Skeletal muscle cell (primary cell): ENCODE data around the gene PLK3.
"Not testable (repeated sequence)": the region's sequence is repeated elsewhere in the genome, so short reads cannot be mapped to it uniquely, and the experiment has no call there.

ENCODE experiments used
- DNase-seq: peaks from one replicate; pipeline ENCODE4 v3.0.0-alpha.2; 2010; ENCODE audit warnings: low read depth
- H3K4me3 ChIP-seq: 2 replicates; pipeline ENCODE4 v1.5.1; 2011; ENCODE audit warnings: low read depth, mild to moderate bottlenecking, control low read depth, low read length, moderate library complexity

Gene PLK3

DNA sequence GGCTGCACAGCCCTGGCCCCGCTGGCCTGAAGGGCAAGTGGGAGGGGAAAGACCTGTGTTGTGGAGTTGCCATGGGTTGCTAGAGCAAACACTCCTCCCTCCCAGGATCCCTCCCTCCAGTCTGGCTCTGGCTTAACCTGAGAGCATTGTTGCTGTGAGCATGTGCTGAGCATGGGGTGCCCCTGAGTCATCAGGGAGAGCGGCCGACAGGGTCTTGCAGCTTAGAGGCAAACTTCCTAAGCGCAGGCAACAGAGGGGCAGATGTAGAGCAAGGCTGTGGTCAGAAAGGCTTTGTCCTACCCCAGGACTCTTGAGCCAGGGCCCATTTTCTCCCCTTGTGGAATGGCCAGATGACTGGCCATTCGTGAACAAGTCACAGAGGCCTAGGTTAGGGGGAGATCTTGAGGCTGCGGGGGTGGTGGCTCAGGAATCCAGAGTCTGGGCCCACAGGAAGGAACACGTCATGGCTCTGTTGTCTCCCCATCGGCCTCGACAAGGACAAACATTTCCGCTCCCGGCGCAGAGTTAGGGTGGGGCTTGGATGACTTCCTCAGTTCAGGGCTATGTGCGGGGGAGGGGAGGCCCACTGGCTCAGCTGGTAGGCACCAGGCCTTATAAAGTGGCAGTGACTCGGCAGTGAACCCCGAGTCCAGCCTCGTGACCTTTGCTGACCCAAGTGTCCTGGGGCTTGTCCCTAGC lies 7.3 kb downstream of the PLK3 start:
- peak overlapping the region; percentile 49 for H3K4me3 ChIP-seq
- DNase-seq: peak; percentile 98

DNA sequence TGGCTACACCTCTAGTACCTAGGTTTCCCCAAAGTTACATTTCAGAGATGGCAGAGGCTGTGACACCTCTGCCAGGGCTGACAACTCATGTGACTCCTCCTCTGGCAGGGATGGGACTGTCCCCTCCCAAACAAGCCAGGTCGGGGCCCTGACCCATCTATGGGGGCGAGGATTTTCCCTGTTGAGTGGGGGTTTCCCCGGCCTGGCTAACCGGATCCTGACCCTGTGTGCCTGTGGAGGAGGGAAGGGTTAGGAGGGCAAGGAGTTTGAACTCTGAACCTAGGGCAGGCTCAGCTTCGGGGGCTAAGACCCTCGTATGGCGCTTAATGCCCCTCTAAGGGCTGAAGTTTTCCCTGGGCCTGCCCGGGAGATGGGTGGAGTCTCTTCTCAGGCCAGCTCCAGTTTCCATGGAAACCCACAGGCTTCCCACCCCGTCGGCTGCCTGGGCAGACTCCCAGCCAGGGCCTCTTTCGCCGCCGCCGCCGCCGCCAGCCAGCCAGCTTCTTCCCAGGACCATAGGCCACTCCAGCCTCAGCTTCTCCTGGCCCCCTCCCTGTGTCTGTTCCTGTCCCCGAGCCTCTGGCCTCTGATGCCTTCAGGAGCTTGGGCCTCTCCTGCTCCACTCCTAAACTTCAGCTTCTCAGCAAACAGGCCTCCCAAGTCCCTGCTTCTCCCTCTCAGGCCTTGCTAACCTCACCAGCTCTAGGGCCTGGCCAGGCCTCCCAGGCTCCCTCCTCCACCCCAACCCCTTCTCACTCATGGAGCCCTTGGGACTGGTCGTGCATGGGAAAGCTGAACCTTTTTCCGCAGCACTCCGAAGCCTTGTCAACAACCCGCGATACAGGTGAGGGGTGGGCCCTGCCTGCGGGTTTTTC lies 8.1 kb downstream of the PLK3 start, which contains the start of gene BTBD19:
Gene BTBD19 (plus strand): TSS at position 461 of the 875 bp plus-strand sequence. CDS start 298 bp downstream, at position 759.
- peak; percentile 76 for DNase-seq
- H3K4me3 ChIP-seq: peak within 1 kb of the TSS; percentile 49

DNA sequence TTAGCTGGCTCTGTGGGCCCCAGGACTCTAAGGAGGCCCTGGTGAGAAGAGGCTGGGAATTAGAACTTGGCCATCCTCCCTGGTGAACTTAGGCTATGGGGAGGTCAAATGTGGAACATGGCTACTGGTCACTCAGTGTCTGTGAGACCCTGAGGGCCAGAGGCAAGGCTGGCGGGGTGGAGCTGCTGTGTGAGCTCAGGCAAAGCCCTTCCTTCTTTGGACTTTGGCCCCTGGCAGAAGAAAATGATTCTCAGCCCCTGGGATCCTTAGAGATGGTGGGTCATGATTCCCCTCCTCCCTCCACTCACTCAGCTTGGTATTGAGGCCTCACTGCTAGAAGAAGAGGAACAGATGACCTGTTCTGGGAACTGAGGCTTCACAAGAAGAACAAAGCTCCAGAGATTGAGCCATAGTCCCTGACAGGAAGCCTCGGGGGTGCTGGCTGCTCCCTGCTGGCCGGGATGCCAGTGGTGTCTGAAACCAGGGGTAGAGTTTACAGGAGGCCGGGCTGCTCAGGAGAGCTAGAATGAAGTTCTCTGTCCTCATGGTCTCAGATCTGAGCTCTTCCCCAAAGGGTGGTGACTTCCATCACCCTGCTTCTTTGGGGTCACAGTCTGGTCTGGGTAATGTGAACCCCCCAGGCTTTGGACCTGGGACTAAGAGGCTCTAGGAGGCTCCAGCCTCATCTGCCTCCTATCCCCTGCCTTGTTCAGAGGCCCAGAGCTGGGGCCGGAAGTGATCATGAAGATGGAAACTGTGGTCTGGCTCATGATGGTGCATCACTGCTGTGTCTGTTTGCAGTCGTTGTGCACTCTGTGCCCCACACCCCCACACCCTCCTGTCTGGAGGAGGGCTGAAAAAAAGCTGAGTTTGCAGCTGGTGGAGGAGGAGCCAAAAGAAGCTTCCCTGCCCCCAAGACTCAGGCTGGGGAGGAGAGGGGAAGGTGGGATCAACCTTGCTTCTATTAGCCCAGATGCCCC lies 9.1 kb downstream of the PLK3 start:
- peak overlapping the region; percentile 49 for H3K4me3 ChIP-seq
- no peak for DNase-seq

DNA sequence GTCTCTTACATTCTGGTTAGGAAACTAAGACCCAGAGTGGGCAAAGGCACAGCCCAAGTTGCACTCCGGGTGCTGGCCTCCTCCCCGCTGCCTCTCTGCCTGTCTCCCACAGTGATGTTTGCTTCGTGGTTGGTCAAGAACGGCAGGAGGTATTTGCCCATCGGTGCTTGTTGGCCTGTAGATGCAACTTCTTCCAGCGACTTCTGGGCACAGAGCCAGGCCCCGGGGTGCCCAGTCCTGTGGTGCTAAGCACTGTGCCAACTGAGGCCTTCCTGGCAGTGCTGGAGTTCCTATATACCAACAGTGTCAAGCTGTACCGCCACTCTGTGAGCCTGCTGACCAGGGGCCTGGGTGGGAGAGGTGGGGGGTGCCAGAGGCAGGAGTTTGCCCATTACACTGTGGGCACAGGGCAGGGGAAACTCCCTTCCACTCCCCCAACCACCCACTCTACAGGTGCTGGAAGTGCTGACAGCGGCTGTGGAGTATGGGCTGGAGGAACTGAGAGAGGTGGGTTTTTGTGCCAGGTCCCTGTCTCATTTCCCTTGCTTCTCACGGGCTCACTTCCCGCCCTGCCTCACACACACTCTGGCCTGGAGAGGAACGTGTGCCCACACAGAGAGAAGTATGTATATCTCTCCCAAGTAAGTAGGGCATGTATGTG lies 10.1 kb downstream of the PLK3 start:
- DNase-seq: no peak
- H3K4me3 ChIP-seq: no peak overlapping the region

DNA sequence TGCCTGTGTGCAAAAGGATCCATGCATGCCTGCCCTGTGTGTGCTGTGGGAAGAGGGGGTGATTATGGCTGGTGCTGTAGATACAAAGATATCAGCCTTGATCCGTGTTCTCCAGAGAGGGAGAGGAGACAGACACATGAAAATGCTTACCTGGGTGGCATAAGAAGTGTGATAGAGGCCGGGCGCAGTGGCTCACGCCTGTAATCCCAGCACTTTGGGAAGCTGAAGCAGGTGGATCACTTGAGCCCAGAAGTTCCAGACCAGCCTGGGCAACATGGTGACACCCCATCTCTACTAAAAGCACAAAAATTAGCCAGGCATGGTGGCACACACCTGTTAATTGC lies 10.6 kb downstream of the PLK3 start:
- DNase-seq, H3K4me3 ChIP-seq: not testable (repeated sequence)

DNA sequence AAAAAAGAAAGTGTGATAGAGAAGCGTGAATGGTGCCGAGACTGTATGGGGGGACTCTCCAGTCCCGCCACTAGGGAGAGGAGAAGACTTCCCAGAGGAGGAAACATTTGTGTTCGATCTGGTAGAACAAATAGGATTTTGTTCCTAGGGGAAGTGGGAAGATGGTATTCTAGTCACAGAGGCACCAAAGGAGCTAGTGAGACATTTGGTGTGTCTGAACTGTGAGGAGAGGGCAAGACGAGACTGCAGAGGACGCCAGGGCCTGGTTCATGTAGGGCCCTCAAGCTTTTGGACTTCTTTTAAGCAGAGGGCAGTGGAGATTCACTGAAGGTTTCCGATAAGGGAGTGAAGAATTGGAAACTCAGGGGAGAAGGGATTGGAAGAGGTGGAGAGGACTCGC lies 11.1 kb downstream of the PLK3 start:
- no peak for DNase-seq
- no peak overlapping the region for H3K4me3 ChIP-seq

DNA sequence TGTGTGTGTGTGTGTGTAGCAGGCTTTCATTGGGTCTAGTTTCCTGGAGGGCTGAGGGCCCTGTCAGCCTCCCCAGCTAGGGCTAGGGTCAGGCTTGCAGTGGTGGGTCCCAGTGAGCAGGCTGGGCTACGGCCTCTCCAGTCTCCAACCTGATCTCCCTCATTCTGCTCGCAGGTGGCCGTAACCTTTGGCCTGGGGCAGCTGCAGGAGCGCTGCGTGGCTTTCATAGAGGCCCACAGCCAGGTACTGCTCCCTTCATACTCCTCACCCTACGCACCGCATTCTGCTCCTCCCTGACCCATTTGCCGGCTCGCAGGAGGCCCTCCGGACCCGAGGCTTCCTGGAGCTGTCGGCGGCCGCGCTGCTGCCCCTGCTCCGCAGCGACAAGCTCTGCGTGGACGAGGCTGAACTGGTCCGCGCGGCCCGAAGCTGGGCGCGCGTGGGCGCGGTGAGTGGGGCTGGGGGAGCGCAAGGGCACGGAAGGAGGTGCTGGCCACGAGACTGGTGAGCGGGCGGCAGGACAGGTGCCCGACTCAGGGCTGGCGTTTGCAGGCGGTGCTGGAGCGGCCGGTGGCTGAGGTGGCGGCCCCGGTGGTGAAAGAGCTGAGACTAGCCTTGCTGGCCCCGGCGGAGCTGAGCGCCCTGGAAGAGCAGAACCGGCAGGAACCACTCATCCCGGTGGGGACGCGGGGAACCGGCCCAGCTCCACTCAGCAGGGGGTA lies 12.8 kb downstream of the PLK3 start:
- peak overlapping the region; percentile 30 for H3K4me3 ChIP-seq
- DNase-seq: no peak

DNA sequence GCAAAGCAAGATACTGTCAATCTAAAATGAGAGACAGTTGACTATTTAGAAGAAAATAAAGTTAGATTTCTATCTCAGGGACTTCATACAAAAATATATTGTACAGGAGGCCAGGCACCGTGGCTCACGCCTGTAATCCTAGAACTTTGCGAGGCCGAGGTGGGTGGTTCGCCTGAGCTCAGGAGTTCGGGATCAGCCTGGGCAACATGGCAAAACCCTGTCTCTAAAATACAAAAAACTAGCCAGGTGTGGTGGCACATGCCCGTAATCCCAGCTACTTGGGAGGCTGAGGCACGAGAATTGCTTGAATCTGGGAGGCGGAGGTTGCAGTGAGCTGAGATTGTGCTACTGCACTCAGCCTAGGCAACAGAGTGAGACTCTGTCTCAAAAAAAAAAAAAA lies 15.7 kb downstream of the PLK3 start:
- H3K4me3 ChIP-seq, DNase-seq: not testable (repeated sequence)

DNA sequence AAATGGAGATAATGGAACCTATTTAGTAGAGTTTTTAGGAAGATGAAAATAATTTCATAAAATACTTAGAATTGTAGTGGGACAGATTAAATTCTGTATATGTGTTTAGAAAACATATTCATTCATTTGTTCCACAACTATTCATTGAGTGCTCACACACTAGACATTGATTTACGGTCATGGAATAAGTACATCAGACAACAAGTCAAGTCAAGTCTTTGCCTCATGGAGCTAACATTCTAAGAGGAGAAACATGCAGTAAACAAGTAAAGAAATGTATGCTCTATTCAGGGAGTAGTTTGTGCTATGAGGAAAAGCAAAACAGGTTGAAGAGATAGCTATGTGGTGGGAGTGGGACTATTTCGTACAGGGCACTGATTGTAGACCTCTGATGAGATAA lies 17.1 kb downstream of the PLK3 start:
- no peak overlapping the region for H3K4me3 ChIP-seq
- DNase-seq: no peak

DNA sequence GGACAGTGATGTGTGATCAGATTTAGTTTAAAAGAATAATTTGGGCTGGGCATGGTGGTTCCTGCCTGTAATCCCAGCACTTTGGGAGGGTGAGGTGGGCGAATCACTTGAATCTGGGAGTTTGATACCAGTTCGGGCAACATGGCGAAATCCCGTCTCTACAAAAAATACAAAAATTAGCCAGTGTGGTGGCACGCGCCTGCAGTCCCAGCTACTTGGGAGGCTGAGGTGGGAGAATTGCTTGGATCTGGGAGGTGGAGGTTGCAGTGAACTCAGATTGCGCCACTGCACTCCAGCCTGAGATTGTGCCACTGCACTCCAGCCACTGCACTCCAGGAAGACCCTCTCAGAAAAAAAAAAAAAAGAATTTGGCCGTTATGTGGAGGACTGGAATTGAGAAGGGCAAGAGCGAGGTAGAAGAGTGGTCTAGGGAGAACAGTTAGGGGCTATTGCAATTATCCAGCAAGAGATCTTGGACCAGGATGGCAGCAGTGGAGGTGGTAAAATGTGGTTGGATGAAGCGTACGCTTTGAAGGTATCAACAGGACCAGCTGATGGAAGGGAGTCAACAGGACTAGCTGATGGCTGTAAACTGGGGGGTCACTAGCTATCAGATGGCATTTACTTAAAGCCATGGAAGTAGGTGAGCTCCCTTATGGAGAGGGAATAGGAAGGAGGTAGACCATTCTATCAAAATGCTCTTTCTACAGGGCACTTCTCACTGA lies 17.8 kb downstream of the PLK3 start:
- no peak overlapping the region for H3K4me3 ChIP-seq
- no peak for DNase-seq

DNA sequence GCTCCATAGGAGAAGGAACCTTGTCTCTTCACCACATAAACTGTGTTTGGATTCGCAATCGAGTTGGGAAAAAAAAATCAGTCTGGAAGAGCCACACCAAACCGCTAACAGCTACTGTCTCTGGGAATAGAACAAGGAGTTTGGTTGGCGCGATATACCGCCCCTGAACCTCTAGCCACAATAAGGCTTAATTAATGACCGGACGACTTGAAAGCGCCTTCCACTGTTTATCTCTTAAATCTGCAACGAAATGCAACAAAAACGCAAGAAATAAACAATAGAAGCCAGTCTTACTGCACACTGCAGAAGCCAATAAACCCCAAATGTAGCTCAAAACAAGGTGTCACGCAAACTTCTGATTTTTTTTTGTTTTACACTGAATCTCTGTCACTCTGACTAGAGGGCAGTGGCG lies 19.0 kb downstream of the PLK3 start:
- no peak for DNase-seq
- peak overlapping the region; percentile 14 for H3K4me3 ChIP-seq

DNA sequence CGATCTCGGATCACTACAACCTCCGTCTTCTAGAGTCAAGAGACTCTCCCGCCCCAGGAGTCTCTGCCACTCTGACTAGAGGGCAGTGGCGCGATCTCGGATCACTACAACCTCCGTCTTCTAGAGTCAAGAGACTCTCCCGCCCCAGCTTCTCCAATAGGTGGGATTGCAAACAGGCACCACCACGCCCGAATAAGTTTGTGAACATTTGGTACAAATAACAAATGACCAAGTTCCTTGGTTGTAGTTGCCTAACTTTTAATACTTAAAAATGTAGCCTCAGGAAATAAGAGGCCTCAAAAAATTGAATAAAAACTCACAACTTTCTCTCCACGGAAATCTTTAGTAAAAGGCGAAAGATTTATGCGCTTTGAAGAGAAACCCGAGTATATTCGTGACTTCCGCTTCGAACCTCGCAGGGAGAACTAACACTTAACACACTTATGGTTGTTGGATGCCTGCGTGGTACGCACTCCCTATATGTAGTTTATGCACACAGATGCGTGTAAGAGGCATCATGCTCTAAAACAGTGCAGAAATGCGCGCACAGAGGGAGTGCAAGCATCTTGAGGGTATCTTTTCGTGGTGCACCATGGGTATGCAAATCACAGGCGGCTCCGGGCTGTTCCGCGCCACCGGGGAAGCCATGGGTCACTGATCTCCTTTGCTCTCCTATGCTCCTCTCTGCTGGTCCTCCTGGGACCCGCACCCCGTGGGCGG lies 19.6 kb downstream of the PLK3 start:
- H3K4me3 ChIP-seq: peak overlapping the region; percentile 55
- peak; percentile 90 for DNase-seq

DNA sequence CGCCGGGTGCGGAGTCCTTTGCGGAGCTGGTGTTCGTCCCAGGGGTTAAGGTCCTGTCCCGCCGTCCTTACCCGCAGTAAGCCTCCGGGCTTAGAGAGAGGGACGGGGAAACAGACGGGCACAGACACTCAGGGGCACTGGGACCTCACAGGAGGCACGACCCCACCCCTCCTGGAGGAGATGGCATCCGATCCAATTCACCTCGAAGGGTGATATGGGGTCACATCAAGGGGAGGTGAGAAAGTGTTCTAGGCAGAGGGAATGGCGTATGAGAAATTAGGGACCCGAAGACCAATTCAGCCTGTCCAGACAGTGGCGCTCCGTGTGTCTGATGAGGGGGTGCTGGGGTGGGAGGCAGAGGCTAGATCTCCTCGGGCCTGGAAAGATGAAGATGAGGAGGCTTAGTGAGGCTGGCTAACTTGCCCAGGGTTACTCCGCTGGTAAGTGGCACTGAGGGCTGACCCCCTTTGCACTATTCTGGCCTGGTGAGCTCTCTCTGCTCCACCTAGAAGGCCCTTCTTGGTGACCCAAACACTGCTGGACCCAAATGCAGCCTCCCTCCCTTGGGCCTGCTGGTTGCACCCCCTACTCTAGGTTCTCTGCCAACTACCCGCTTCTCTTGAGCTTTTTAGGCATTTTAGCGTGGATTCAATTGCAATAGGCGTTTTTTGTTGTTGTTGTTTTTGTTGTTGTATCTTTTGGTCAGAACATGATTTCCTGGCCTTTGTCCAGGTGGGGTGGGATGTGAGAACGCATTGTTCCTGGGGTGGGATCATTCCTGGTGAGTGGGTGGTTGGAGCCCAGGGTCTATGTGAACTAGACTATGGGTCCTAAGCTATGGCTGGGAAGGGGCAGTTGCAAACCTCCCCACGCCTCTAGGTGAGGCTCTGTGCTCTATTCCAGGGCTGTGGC lies 20.4 kb downstream of the PLK3 start:
- DNase-seq: no peak

DNA sequence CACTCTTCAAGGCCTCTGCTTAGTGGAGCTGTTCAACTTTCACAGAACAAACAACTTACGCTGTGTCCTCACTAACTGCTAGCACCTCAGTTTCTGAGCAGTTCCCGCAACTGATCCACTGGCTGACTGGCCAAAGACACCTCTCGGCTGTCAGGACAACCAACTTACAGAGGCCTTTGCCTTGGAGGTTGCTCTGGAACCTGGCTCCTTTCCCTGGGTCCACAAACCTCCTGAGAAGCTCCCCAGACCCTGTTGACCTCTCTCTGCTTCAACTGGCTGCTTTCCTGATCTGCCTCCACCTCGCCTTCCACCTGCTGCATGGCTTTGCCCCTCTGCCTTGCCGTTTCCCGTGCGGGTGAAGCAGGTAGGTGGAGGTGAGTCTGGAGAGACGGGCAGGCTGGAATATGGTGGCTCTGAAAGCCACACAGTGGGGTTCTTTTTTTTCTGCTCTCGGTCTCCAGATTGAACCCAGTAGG lies 21.1 kb downstream of the PLK3 start:
- no peak for DNase-seq
- H3K4me3 ChIP-seq: no peak overlapping the region

More for the DNA sequence above, 20.4 kb downstream of the PLK3 start:
- peak overlapping the region; percentile 55 for H3K4me3 ChIP-seq

DNA sequence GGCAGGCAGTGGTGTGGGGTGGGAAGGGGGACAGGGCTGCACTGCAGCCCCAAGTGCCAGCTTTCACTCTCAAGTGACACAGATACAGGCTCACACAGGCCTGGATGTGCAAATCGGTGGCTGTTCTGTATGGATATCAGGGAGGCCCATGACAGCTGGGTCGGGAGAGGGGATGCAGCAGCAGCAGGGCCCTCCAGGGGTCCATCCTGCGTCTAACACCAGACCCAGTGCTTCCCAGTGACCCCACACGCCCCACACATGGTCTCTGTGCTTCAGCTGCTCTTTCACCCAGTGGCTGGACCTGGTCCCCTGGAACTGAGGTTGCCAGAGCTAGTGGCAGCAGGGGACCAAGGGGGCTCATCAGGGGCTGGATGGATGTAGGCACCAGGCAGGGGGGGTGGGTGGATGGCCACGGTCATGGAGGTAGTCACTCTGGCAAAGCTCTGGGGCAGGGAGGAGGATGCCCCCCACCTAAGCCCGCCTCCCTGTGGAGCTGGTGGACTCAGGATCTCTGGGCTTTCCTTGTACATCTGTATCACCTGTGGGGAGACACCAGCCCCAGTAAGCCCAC lies 22.0 kb downstream of the PLK3 start:
- H3K4me3 ChIP-seq: no peak overlapping the region

DNA sequence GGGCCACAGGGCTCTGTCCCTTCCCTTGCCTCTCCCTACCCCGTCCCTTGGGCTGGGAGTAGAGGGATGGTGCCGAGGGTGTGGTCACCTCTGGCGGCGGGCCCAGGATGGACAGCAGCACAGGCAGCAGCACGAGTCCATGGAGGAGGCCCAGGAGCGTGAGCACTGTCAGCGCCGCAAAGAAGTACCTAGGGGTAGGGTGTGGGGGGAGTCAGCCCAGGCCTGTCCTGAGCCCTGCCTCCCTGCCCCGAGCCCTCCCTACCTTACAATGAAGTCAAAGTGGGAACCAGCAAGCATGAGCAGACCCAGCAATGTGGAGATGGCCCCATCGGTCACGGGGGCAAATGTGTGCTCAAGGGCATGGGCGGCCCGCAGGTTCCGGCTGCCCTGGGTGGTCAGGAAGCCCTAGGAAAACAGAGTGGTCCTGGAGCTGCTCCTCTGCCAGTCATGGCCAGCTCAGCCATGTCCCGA lies 22.8 kb downstream of the PLK3 start:
- no peak for DNase-seq
- no peak overlapping the region for H3K4me3 ChIP-seq

More for the DNA sequence above, 22.0 kb downstream of the PLK3 start:
- DNase-seq: no peak
